GM12878 (cell line): Measurements from ENCODE around the gene BICC1.

Experiments
- CREB1 ChIP-seq: IDR thresholded peaks from 2 replicates; pipeline ENCODE4 v1.6.1; 2012; ENCODE audit warnings: low read depth, mild to moderate bottlenecking, inconsistent platforms
- ETV6 ChIP-seq, 2 experiments: fragments of 450-650 bp in 1 of 2; IDR thresholded peaks in 1 of 2; conservative IDR thresholded peaks in 1 of 2; 2 replicates each; pipeline ENCODE4 v1.6.1; 2014; ENCODE audit warnings: antibody characterized with exemption in 1 of 2, borderline replicate concordance in 1 of 2, low read depth in 1 of 2, mild to moderate bottlenecking in 1 of 2, moderate library complexity in 1 of 2
- GABPA ChIP-seq: IDR thresholded peaks from 2 replicates; pipeline ENCODE4 v1.6.1; 2014; ENCODE audit warnings: antibody characterized with exemption, low read depth, mild to moderate bottlenecking, inconsistent platforms
- POLR2A ChIP-seq: IDR thresholded peaks from 2 replicates; pipeline ENCODE4 v1.6.1; 2011; ENCODE audit warnings: low read depth, mild to moderate bottlenecking, low read length
- RAD51 ChIP-seq: fragments of 450-650 bp; IDR thresholded peaks from 2 replicates; pipeline ENCODE4 v1.6.1; 2016; ENCODE audit warnings: moderate library complexity, mild to moderate bottlenecking, inconsistent platforms
- SUZ12 ChIP-seq: fragments of 200-600 bp; sonication (generic); IDR thresholded peaks from one replicate; pipeline ENCODE4 v1.6.1; 2018; ENCODE audit warnings: antibody characterized with exemption, mild to moderate bottlenecking; ENCODE audit not compliant: unreplicated experiment
- ZBTB11 ChIP-seq: fragments of 450-650 bp; formaldehyde crosslinking; IDR thresholded peaks from 2 replicates; pipeline ENCODE4 v1.5.0; 2022; ENCODE audit warnings: mild to moderate bottlenecking, missing genetic modification characterization
- ZBTB33 ChIP-seq: fragments of 450-650 bp; IDR thresholded peaks from 2 replicates; pipeline ENCODE4 v1.6.1; 2017; ENCODE audit warnings: mild to moderate bottlenecking
- ZNF274 ChIP-seq: IDR thresholded peaks from one replicate; pipeline ENCODE4 v1.8.0; 2011; ENCODE audit not compliant: insufficient read length, insufficient read depth
- TF ChIP-seq, protein P1 (sequence below): fragments of 450-650 bp; IDR thresholded peaks from 2 replicates; pipeline ENCODE4 v1.6.1; 2017; ENCODE audit warnings: borderline replicate concordance
- TF ChIP-seq, protein P2 (sequence below), 3 experiments: IDR thresholded peaks in 2 of 3; conservative IDR thresholded peaks in 1 of 3; 2 replicates each; pipeline ENCODE4 v1.5.1; 2011; ENCODE audit warnings: low read depth in 3 of 3, low read length in 3 of 3, mild to moderate bottlenecking in 3 of 3, control low read depth in 2 of 3, moderate library complexity in 2 of 3, inconsistent platforms in 1 of 3, mixed read lengths in 1 of 3; ENCODE audit not compliant: control insufficient read depth in 2 of 3, insufficient read depth in 1 of 3; ENCODE audit errors: extremely low read depth in 1 of 3

DNA sequence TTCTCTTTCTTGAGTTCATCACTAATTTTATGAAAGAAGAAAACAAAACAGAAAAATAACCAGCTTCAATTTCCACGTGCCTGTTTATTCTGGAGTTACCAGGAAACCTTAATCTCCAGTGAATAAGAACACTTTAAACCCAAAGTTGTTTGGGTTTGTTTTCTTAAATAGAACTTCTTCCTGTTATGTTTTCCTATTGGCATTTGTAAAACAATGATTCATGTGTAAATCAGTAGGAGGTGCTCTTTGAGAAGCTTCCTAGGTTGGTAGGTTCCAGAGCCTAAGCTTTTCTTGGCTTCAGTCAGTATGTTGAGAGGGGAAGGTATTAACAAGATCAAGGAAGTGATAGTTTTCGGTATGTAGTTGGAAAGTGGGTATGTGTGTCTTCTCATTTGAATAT, 119.0 kb downstream of the BICC1 start:
- TF ChIP-seq, protein P1, sequence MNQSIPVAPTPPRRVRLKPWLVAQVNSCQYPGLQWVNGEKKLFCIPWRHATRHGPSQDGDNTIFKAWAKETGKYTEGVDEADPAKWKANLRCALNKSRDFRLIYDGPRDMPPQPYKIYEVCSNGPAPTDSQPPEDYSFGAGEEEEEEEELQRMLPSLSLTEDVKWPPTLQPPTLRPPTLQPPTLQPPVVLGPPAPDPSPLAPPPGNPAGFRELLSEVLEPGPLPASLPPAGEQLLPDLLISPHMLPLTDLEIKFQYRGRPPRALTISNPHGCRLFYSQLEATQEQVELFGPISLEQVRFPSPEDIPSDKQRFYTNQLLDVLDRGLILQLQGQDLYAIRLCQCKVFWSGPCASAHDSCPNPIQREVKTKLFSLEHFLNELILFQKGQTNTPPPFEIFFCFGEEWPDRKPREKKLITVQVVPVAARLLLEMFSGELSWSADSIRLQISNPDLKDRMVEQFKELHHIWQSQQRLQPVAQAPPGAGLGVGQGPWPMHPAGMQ = no peak
- no peak for TF ChIP-seq POLR2A
- TF ChIP-seq, protein P2, sequence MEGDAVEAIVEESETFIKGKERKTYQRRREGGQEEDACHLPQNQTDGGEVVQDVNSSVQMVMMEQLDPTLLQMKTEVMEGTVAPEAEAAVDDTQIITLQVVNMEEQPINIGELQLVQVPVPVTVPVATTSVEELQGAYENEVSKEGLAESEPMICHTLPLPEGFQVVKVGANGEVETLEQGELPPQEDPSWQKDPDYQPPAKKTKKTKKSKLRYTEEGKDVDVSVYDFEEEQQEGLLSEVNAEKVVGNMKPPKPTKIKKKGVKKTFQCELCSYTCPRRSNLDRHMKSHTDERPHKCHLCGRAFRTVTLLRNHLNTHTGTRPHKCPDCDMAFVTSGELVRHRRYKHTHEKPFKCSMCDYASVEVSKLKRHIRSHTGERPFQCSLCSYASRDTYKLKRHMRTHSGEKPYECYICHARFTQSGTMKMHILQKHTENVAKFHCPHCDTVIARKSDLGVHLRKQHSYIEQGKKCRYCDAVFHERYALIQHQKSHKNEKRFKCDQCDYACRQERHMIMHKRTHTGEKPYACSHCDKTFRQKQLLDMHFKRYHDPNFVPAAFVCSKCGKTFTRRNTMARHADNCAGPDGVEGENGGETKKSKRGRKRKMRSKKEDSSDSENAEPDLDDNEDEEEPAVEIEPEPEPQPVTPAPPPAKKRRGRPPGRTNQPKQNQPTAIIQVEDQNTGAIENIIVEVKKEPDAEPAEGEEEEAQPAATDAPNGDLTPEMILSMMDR (IDR thresholded peaks at IDR 0.05 in 2 of 3, conservative IDR thresholded peaks at IDR 0.05 in 1 of 3; ENCODE audit: control insufficient read depth in 2 of 3, extremely low read depth in 1 of 3, insufficient read depth in 1 of 3, low read depth in 3 of 3, low read length in 3 of 3) = no peak
- TF ChIP-seq CREB1 = no peak
- no peak for TF ChIP-seq GABPA
- no peak for TF ChIP-seq SUZ12
- no peak for TF ChIP-seq ETV6 (conservative IDR thresholded peaks at IDR 0.05 in 1 of 2, IDR thresholded peaks at IDR 0.05 in 1 of 2; ENCODE audit: borderline replicate concordance in 1 of 2, low read depth in 1 of 2)
- no peak for TF ChIP-seq ZNF274
- TF ChIP-seq ZBTB11 (CRISPR knock-in tag) = no peak
- no peak for TF ChIP-seq ZBTB33
- TF ChIP-seq RAD51 = no peak
